ENCODE data around the gene KRTAP17-1. TPM values are rescaled to one million over a fixed set of nuclear protein-coding genes. Genes with fewer than 3 reads are reported as not detected.

Gene KRTAP17-1
- total RNA-seq, 1 experiment from 2014 or later = not detected

GRCh38 chr17:41301916-41302901, 13.3 kb downstream of the KRTAP17-1 start, which contains the start of gene KRTAP29-1:
Gene KRTAP29-1, minus strand, starts transcription at chr17:41302851. Its CDS starts 0 bp downstream, at chr17:41302851.
- H3K27me3 ChIP-seq (ENCODE audit: control insufficient read depth, insufficient read depth, low read length) = peaks cover 2% of the 10 kb centered on the region; the same call in 1 of the 2 replicates
- ATAC-seq (no peak), DNase-seq (ENCODE audit: low read depth, low spot score) (no peak)
- BruUV-seq (replicated peaks) = no TSS peak
- no peak within 1 kb of the TSS for H3K4me3 ChIP-seq (ENCODE audit: low read depth in 2 of 2, low read length in 2 of 2)
- TF ChIP-seq CTCF (IDR thresholded peaks at IDR 0.05) (no peak), REST (IDR thresholded peaks at IDR 0.05; ENCODE audit: insufficient read depth in 1 of 2, low read depth in 2 of 2, low read length in 1 of 2) (no peak)
- in situ Hi-C loops (cut with HindIII; ENCODE audit: low pct_unique_long_range_greater_than_20kb, low sequenced_read_pairs) (no loop called here), intact Hi-C loops (cut with micrococcal nuclease; ENCODE audit: unreplicated experiment) (no loop called here)
- H3K9me3 ChIP-seq (ENCODE audit: control insufficient read depth, insufficient read depth, low read depth, low read length) = no peaks in the 10 kb centered on the region
- no peaks in the 10 kb centered on the region for H3K4me1 ChIP-seq (ENCODE audit: control insufficient read depth, insufficient read depth, low read length)
- no peak within 1 kb of the TSS for H3K27ac ChIP-seq (ENCODE audit: low read length)
- CTCF ChIA-PET = no interaction called here
- H3K36me3 ChIP-seq (ENCODE audit: control insufficient read depth, insufficient read depth, low read length) = no peaks in the 10 kb centered on the region
- POLR2A ChIA-PET = no interaction called here

- ChIA-PET CTCF (interaction anchor here (0.5 kb wide), 1 partner anchor 515 kb away, joined by 5 read pairs; no protein-coding TSS in a partner anchor), POLR2A (no interaction called here)
- no TSS peak for BruUV-seq (replicated peaks)
- ATAC-seq (no peak), DNase-seq (ENCODE audit: low read depth, low spot score) (no peak)
- no peak for TF ChIP-seq POLR2AphosphoS5 (IDR thresholded peaks at IDR 0.05; ENCODE audit: low read depth, low read length)
- no peak for TF ChIP-seq CTCF (IDR thresholded peaks at IDR 0.05)
- no peak for TF ChIP-seq REST (IDR thresholded peaks at IDR 0.05; ENCODE audit: insufficient read depth in 1 of 2, low read depth in 2 of 2, low read length in 1 of 2)
- no peak for TF ChIP-seq TCF7L2 (IDR thresholded peaks at IDR 0.05; ENCODE audit: low read depth, low read length)
- no peak for TF ChIP-seq SIN3A (IDR thresholded peaks at IDR 0.05; ENCODE audit: borderline replicate concordance, insufficient read depth, low read depth, low read length)
- Histone ChIP-seq H3K27me3 (ENCODE audit: control insufficient read depth, insufficient read depth, low read length) (peaks cover 2% of the 10 kb centered on the region; the same call in 1 of the 2 replicates), H3K4me1 (ENCODE audit: control insufficient read depth, insufficient read depth, low read length) (no peaks in the 10 kb centered on the region), H3K27ac (ENCODE audit: low read length) (no peak overlapping the region), H3K36me3 (ENCODE audit: control insufficient read depth, insufficient read depth, low read length) (no peaks in the 10 kb centered on the region), H3K9me3 (ENCODE audit: control insufficient read depth, insufficient read depth, low read depth, low read length) (no peaks in the 10 kb centered on the region), H3K4me3 (ENCODE audit: low read depth in 2 of 2, low read length in 2 of 2) (no peak overlapping the region)
- intact Hi-C loops (cut with micrococcal nuclease; ENCODE audit: unreplicated experiment) (no loop called here), in situ Hi-C loops (cut with HindIII; ENCODE audit: low pct_unique_long_range_greater_than_20kb, low sequenced_read_pairs) (no loop called here)
Observed at GRCh38 chr17:41301204-41301790, 14.2 kb downstream of the KRTAP17-1 start.

Data from Panc1 (cell line).